Measurements from ENCODE around the gene TUBB6. TPM values are rescaled to one million over a fixed set of nuclear protein-coding genes. Genes with fewer than 3 reads are reported as not detected.

Gene TUBB6
- total RNA-seq, 6 donors from 2014 or later, result 89.1 to 380 (median 157) TPM

DNA sequence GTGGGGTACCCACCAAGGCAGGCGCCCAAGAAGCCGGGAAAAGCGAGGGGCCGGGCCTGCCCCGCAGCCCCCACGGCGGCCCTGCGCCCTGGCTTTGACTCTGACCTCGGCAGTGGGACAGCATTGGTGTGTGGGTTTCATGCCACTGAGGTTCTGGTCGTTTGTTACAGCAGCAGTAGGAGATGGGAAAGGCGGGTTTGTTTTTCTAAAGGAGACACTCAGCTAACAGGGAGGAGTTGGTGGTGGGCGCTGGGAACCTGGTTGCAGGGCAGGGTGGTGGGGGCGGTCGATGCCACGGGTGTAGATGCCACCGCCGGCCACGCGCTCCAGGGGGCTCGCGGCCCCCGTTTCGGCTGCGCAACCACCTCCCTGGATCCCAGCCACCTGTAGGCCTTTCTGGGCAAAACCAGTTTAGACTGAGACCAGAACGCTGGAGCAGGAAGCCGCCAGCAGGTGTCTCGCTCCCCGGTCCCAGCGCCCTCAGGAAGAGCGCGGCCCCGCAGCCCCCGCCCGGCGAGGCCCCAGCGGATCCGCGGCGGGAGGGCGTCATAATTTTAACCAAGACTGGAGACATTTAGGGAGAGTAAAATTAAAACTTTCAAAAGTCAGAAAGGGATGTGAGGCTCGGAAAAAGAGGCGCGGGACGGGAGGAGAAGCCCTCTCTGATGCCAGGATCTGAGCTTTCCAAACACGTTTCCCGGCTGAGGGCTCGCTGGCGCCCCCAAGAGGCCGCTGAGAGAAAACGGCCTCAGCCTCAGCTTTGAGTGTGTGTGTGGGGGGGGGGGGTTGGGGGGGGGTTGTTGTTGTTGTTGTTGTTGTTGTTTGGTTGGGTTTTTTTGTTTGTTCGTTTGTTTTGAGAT is 36.4 kb upstream of the TUBB6 start:
- WGBS, 2 donors, result 20 to 25% methylated on average over 40 to 50 of the region's 51 CpGs
- H3K9me3 ChIP-seq, result no peaks in the 10 kb centered on the region
- H3K4me3 ChIP-seq, result peak overlapping the region in 3 of 4 donors; percentile 28 to 51 (median 46)
- H3K27me3 ChIP-seq, result no peaks in the 10 kb centered on the region
- H3K4me1 ChIP-seq, result peaks cover 0 to 11% (median 5%) of the 10 kb centered on the region in 4 donors
- DNase-seq (peak; percentile 71 to 93), ATAC-seq (ENCODE audit: low FRiP score in 2 of 2) (peak; percentile 79 to 95)
- TF ChIP-seq, protein P1, sequence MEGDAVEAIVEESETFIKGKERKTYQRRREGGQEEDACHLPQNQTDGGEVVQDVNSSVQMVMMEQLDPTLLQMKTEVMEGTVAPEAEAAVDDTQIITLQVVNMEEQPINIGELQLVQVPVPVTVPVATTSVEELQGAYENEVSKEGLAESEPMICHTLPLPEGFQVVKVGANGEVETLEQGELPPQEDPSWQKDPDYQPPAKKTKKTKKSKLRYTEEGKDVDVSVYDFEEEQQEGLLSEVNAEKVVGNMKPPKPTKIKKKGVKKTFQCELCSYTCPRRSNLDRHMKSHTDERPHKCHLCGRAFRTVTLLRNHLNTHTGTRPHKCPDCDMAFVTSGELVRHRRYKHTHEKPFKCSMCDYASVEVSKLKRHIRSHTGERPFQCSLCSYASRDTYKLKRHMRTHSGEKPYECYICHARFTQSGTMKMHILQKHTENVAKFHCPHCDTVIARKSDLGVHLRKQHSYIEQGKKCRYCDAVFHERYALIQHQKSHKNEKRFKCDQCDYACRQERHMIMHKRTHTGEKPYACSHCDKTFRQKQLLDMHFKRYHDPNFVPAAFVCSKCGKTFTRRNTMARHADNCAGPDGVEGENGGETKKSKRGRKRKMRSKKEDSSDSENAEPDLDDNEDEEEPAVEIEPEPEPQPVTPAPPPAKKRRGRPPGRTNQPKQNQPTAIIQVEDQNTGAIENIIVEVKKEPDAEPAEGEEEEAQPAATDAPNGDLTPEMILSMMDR (IDR thresholded peaks at IDR 0.05), result peak; percentile 67 to 85 (median 71)
- TF ChIP-seq POLR2A (IDR thresholded peaks at IDR 0.05), result no peak
- H3K27ac ChIP-seq, result peak overlapping the region; percentile 21 to 69 (median 53)
- no peaks in the 10 kb centered on the region for H3K36me3 ChIP-seq

DNA sequence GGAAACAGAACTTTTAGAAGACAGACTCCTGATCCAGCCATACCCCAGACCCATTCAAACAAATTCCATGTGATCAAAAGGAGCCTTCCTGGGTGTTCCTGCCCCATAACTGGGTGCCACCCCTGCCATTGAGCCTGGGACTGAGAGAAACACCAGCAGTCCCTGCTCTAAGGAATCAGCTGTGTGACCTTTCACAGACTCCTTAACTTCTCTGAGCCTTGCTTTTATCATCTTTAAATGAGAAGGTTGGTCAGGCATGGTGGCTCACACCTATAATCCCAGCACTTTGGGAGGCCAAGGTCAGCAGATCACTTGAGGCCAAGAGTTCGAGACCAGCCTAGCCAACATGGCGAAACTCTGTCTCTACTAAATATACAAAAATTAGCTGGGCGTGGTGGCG is 33.2 kb upstream of the TUBB6 start:
- TF ChIP-seq POLR2AphosphoS5 (IDR thresholded peaks at IDR 0.05) (no peak), POLR2A (IDR thresholded peaks at IDR 0.05) (no peak), EP300 (IDR thresholded peaks at IDR 0.05) (no peak)
- TF ChIP-seq, protein P1 (IDR thresholded peaks at IDR 0.05), result no peak
- no peaks in the 10 kb centered on the region for H3K36me3 ChIP-seq
- DNase-seq (no peak), ATAC-seq (ENCODE audit: low FRiP score in 2 of 2) (no peak)
- H3K4me1 ChIP-seq, result peaks cover 6 to 22% (median 14%) of the 10 kb centered on the region in 4 donors
- 96 to 97% methylated on average over 4 of the region's 4 CpGs for WGBS, 2 donors
- H3K27me3 ChIP-seq, result no peaks in the 10 kb centered on the region
- H3K27ac ChIP-seq, result no peak overlapping the region
- no peaks in the 10 kb centered on the region for H3K9me3 ChIP-seq
- H3K4me3 ChIP-seq, result no peak overlapping the region

- 87 to 94% methylated on average over 20 to 26 of the region's 26 CpGs for WGBS, 2 donors
- TF ChIP-seq POLR2AphosphoS5 (IDR thresholded peaks at IDR 0.05) (no peak), POLR2A (IDR thresholded peaks at IDR 0.05) (no peak), EP300 (IDR thresholded peaks at IDR 0.05) (no peak)
- TF ChIP-seq, protein P1 (IDR thresholded peaks at IDR 0.05), result no peak
Observed at GRCh38 chr18:12276736-12277554, 31.1 kb upstream of the TUBB6 start.

DNA sequence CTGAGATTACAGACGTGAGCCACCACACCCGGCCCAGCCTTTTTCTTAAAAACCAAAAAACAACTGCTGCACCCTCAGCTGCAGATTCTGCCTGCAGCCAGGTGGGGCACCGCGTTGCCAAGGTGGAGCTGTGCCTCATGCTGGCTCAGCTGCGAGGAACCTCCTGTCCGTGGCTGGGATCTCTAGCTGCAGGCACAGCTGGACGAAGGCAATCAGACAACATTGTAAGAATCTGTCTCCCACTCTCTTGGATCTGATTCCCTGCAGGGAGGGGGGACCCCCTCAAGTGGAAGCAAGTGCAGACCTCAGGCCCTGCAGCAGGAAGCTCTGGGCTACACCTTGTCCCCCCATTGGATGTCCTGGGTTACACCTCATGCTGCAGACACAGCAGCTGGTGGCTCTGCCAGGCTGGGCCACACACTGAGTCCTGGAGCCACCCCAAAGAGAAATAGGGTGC is 29.8 kb upstream of the TUBB6 start:
- 76 to 84% methylated on average over 3 to 7 of the region's 7 CpGs for WGBS, 2 donors
- Histone ChIP-seq H3K36me3 (no peaks in the 10 kb centered on the region), H3K27ac (peak overlapping the region; percentile 81 to 89 (median 84)), H3K27me3 (no peaks in the 10 kb centered on the region), H3K9me3 (no peaks in the 10 kb centered on the region), H3K4me1 (peaks cover 6 to 10% (median 9%) of the 10 kb centered on the region in 4 donors), H3K4me3 (peak overlapping the region in 3 of 4 donors; percentile 27 to 40 (median 37))
- ATAC-seq (ENCODE audit: low FRiP score in 2 of 2) (no peak), DNase-seq (no peak)
- TF ChIP-seq, protein P1 (IDR thresholded peaks at IDR 0.05), result no peak
- no peak for TF ChIP-seq EP300 (IDR thresholded peaks at IDR 0.05)
- no peak for TF ChIP-seq POLR2AphosphoS5 (IDR thresholded peaks at IDR 0.05)
- no peak for TF ChIP-seq POLR2A (IDR thresholded peaks at IDR 0.05)

More at GRCh38 chr18:12276736-12277554, 31.1 kb upstream of the TUBB6 start:
- DNase-seq (peak in 1 of 2 donors; percentile 55), ATAC-seq (ENCODE audit: low FRiP score in 2 of 2) (no peak)
- H3K36me3 ChIP-seq, result no peaks in the 10 kb centered on the region
- H3K4me1 ChIP-seq, result peaks cover 6 to 15% (median 11%) of the 10 kb centered on the region in 4 donors
- no peaks in the 10 kb centered on the region for H3K9me3 ChIP-seq
- no peaks in the 10 kb centered on the region for H3K27me3 ChIP-seq
- H3K4me3 ChIP-seq, result no peak overlapping the region
- H3K27ac ChIP-seq, result no peak overlapping the region

Data from upper lobe of left lung (tissue), 6 donors.